Chondrocyte (in vitro differentiated cells): ENCODE results near the gene SGSM1. TPM values are rescaled to one million over a fixed set of nuclear protein-coding genes. Genes with fewer than 3 reads are reported as not detected.

Experiments used
- DNase-seq: peaks from one replicate; pipeline ENCODE4 v3.0.0; 2021; ENCODE audit warnings: mixed read lengths, low spot score
- H3K27ac Mint-ChIP-seq: one replicate; pipeline ENCODE4 v1.8.0; 2021; ENCODE audit warnings: mild to moderate bottlenecking, moderate library complexity, mixed read lengths; ENCODE audit not compliant: unreplicated experiment
- H3K27me3 Mint-ChIP-seq: 2 replicates; pipeline ENCODE4 v1.8.0; 2021; ENCODE audit warnings: low read depth, mixed read lengths
- H3K36me3 Mint-ChIP-seq: 2 replicates; pipeline ENCODE4 v1.8.0; 2021; ENCODE audit warnings: low read depth, mixed read lengths
- H3K4me1 Mint-ChIP-seq: 2 replicates; pipeline ENCODE4 v1.8.0; 2021; ENCODE audit warnings: low read depth, mild to moderate bottlenecking, mixed read lengths
- H3K4me3 Mint-ChIP-seq: one replicate; pipeline ENCODE4 v1.8.0; 2021; ENCODE audit warnings: mild to moderate bottlenecking, moderate library complexity, mixed read lengths; ENCODE audit not compliant: unreplicated experiment
- H3K9me3 Mint-ChIP-seq: 2 replicates; pipeline ENCODE4 v1.8.0; 2021; ENCODE audit warnings: low read depth, mixed read lengths
- total RNA-seq: library from RNA; stranded (reverse); gene quantifications from 3 replicates; pipeline ENCODE4 v1.2.1, GENCODE V29; 2021
- TF ChIP-seq, protein P1 (sequence below): fragments of 200-600 bp; sonication (generic); IDR thresholded peaks from 2 replicates; pipeline ENCODE4 v1.5.0; 2021; ENCODE audit warnings: antibody characterized with exemption, mild to moderate bottlenecking, moderate library complexity

The SGSM1 gene
- total RNA-seq, 1 donor from 2014 or later = 0.05 TPM

DNA sequence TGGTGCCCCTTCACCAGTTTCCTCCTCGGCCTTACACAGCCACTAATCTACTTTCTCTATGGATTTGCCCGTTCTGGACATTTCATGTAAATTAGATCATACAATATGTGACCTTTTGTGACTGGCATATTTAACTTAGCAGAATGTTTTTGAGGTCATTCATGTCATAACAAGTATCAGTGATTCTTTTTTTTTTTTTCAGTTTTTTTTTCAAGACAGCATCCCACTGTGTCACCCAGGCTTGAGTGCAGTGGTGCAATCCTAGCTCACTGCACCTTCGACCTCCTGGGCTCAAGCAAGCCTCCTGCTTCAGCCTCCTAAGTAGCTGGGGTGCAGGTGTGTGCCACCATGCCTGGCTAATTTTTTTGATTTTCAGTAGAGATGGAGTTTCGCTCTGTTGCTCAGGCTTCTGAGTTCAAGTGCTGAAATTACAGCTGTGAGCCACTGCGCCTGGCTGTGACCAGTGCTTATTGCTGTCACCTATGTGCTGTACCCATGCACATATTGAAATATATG is 169.2 kb downstream of the SGSM1 start:
- Mint-ChIP-seq H3K36me3 (no peaks in the 10 kb centered on the region), H3K9me3 (no peaks in the 10 kb centered on the region), H3K27ac (peak overlapping the region; percentile 22), H3K4me1 (peaks cover 43% of the 10 kb centered on the region), H3K4me3 (no peak overlapping the region), H3K27me3 (no peaks in the 10 kb centered on the region)
- TF ChIP-seq, protein P1, sequence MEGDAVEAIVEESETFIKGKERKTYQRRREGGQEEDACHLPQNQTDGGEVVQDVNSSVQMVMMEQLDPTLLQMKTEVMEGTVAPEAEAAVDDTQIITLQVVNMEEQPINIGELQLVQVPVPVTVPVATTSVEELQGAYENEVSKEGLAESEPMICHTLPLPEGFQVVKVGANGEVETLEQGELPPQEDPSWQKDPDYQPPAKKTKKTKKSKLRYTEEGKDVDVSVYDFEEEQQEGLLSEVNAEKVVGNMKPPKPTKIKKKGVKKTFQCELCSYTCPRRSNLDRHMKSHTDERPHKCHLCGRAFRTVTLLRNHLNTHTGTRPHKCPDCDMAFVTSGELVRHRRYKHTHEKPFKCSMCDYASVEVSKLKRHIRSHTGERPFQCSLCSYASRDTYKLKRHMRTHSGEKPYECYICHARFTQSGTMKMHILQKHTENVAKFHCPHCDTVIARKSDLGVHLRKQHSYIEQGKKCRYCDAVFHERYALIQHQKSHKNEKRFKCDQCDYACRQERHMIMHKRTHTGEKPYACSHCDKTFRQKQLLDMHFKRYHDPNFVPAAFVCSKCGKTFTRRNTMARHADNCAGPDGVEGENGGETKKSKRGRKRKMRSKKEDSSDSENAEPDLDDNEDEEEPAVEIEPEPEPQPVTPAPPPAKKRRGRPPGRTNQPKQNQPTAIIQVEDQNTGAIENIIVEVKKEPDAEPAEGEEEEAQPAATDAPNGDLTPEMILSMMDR = no peak
- no peak for DNase-seq

- Mint-ChIP-seq H3K36me3 (no peaks in the 10 kb centered on the region), H3K4me3 (no peak overlapping the region), H3K27me3 (no peaks in the 10 kb centered on the region), H3K4me1 (peaks cover 40% of the 10 kb centered on the region), H3K9me3 (no peaks in the 10 kb centered on the region), H3K27ac (peak overlapping the region; percentile 32)
- TF ChIP-seq, protein P1 = no peak
- no peak for DNase-seq
These were observed 169.9 kb downstream of the SGSM1 start for GRCh38 chr22:24975813-24976341.

DNA sequence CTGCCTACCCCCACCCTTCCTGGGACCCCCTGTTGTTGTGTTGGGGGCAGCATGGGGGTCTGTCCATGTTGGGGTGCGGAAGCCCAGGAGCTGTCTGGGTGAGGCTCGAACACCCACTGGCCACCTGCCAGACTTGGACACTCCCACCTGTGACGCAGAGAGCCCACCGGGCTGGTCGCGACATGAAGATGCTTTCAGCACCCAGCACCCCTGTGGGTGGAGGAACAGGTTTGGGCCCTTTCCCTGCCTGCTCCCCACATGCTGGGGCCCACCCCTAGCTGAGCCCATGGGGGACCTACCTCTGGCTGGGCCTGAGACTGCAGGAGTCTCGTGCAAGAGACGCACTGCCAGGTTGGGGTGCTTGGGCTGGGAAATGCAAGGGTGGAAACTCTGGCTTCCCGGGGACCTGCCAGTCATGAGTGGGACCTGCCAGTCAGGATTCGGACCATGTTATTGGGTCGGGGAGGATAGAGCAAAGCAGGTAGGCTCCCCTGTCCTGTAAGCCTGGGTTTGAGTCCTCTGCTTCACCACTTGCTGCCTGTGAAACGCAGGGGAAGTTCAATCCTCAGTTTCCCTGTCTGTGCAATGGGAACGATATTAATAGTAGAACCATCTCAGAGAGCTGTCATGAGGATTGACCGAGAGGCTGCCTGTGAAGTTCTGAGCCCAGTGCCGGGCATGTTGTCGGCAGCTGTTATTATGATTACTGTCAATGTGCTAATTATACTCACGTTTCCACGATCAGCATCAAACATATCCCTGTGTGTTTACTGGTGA is 170.6 kb downstream of the SGSM1 start:
- H3K36me3 Mint-ChIP-seq = no peaks in the 10 kb centered on the region
- no peaks in the 10 kb centered on the region for H3K27me3 Mint-ChIP-seq
- peaks cover 44% of the 10 kb centered on the region for H3K4me1 Mint-ChIP-seq
- peak overlapping the region; percentile 19 for H3K4me3 Mint-ChIP-seq
- TF ChIP-seq, protein P1 = no peak
- no peaks in the 10 kb centered on the region for H3K9me3 Mint-ChIP-seq
- peak overlapping the region; percentile 32 for H3K27ac Mint-ChIP-seq
- DNase-seq = no peak

Other genes starting within 250 kb of the SGSM1 start
- gene LRRC75B, start 213.1 kb upstream of the SGSM1 start, total RNA-seq = 5.6 to 13.0 TPM (median 8.6 TPM) in 3 replicates
- 1.4 to 1.8 TPM (median 1.5 TPM) in 3 replicates for gene GGT1, start 203.0 kb upstream of the SGSM1 start, total RNA-seq
- gene PIWIL3, start 31.5 kb upstream of the SGSM1 start, total RNA-seq = not detected in 3 replicates
- not detected in 3 replicates for gene LHFPL7, start 140.5 kb downstream of the SGSM1 start, total RNA-seq
- gene KIAA1671, start 146.5 kb downstream of the SGSM1 start, total RNA-seq = 27.5 to 36.6 TPM (median 28.5 TPM) in 3 replicates